Adrenal gland (tissue), 12 donors: ENCODE data around the gene ARF5. TPM values are rescaled to one million over a fixed set of nuclear protein-coding genes. Genes with fewer than 3 reads are reported as not detected.

Experiments
- DNase-seq, 7 donors: peaks; one replicate each; pipeline ENCODE4 v3.0.0-alpha.2; 2019 to 2020
- H3K27ac ChIP-seq, 5 donors: fragments of 200-600 bp; sonication (generic) in 4 of 5; 1 replicate in 3 of 5; 2 replicates in 2 of 5; pipeline versions ENCODE4 v1.5.1 to v1.8.0; 2016 to 2020; ENCODE audit warnings: mild to moderate bottlenecking in 1 of 5
- H3K27me3 ChIP-seq: fragments of 200-600 bp; 2 replicates; pipeline ENCODE4 v1.8.0; 2021
- H3K36me3 ChIP-seq, 2 donors: fragments of 200-600 bp; replicated peaks in 1 of 2; 1 replicate in 1 of 2; 2 replicates in 1 of 2; pipeline versions ENCODE4 v1.5.1 to v1.8.0; 2018 to 2022
- H3K4me1 ChIP-seq, 2 donors: fragments of 200-600 bp; replicated peaks in 1 of 2; 1 replicate in 1 of 2; 2 replicates in 1 of 2; pipeline versions ENCODE4 v1.5.1 to v1.8.0; 2018 to 2021
- H3K4me3 ChIP-seq, 4 donors: fragments of 200-600 bp; sonication (generic) in 3 of 4; one replicate each; pipeline ENCODE4 v1.5.1; 2016 to 2018
- H3K9me3 ChIP-seq, 3 donors: fragments of 200-600 bp; sonication (generic) in 1 of 3; replicated peaks in 1 of 3; 1 replicate in 2 of 3; 2 replicates in 1 of 3; pipeline versions ENCODE4 v1.5.1 to v1.8.0; 2016 to 2021
- CTCF ChIP-seq, 6 experiments: fragments of 450-650 bp in 4 of 6; fragments of 200-600 bp in 2 of 6; sonication (generic) in 1 of 6; IDR thresholded peaks; 1 replicate in 5 of 6; 2 replicates in 1 of 6; pipeline versions ENCODE4 v1.5.1 to v1.8.0; 2016 to 2021; ENCODE audit warnings: antibody characterized with exemption in 6 of 6, mild to moderate bottlenecking in 2 of 6, moderate library complexity in 1 of 6
- POLR2A ChIP-seq, 2 donors: fragments of 450-650 bp; IDR thresholded peaks; one replicate each; pipeline ENCODE4 v1.6.1; 2017; ENCODE audit warnings: antibody characterized with exemption in 2 of 2, mild to moderate bottlenecking in 2 of 2, moderate library complexity in 1 of 2
- WGBS, 4 donors: extraction: QIAGEN DNeasy Blood & Tissue Kit in 2 of 4; methylation state at CpG; one replicate each; pipeline versions ENCODE4 v1.1.5 to v1.1.7; 2013 to 2017; 5-methylcytosine and 5-hydroxymethylcytosine counted together
- intact Hi-C, 2 donors: fragments of 100-400 bp; cut with DNase I; formaldehyde crosslinking; loops; one replicate each; pipeline versions ENCODE4 v1.14.1 to v1.15.0; 2022 to 2023
- polyA plus RNA-seq, 3 donors: library from polyadenylated mRNA; stranded (reverse); fragments of 200-250 nt in 2 of 3; fragments of 350-450 nt in 1 of 3; fragmentation: Illumina TruSeq in 1 of 3; extraction: RNeasy Lipid Tissue Mini Kit (QIAGEN cat#74804) in 1 of 3; gene quantifications; one replicate each; pipeline ENCODE4 v1.2.3, GENCODE V29; 2013 to 2014
- total RNA-seq, 9 donors: library from RNA; depleted of rRNA in 4 of 9; stranded (reverse); fragments of >200 nt in 4 of 9; fragments of 120-200 nt in 1 of 9; fragmentation: NEBNext Ultra II Directional in 1 of 9; extraction: Animal tissue kit (Norgen Biotek cat#: 25700) in 1 of 9; gene quantifications; one replicate each; pipeline versions ENCODE4 v1.1.0 to v1.2.4, GENCODE V29; 2013 to 2023
- donor health status: healthy with polysubstance abuse.
- donor health status: Bipolar disorder and iron deficiency.
- donor health status: DM: yes; HTN: yes; CAD: no.
- donor health status: DM: no; HTN: no; CAD: no.
- donor health status: DM: no; HTN: no; CAD: no.
- donor health status: DM: yes; HTN: yes; CAD: no.

Gene ARF5
- total and polyA plus RNA-seq, 12 donors = 88.7 to 259 (median 115) TPM

- intact Hi-C loops = no loop called here
- Histone ChIP-seq H3K9me3 (no peaks in the 10 kb centered on the region), H3K4me3 (no peak within 1 kb of the TSS), H3K36me3 (no peaks in the 10 kb centered on the region), H3K4me1 (no peaks in the 10 kb centered on the region), H3K27ac (no peak within 1 kb of the TSS), H3K27me3 (peaks cover 20% of the 10 kb centered on the region)
- TF ChIP-seq POLR2A (IDR thresholded peaks at IDR 0.05) = no peak
- 33 to 59% (median 45%) methylated on average over 2 of the region's 2 CpGs for WGBS, 4 donors
- DNase-seq = no peak
Measured at GRCh38 chr7:127618042-127618441, 29.8 kb downstream of the ARF5 start, which contains the start of gene PAX4. Gene PAX4 (minus strand): TSS chr7:127618142. CDS start chr7:127615928, 2,214 bp downstream.

GRCh38 chr7:127618775-127619174 is 30.6 kb downstream of the ARF5 start:
- TF ChIP-seq CTCF (IDR thresholded peaks at IDR 0.05) = no peak

GRCh38 chr7:127619681-127620405 is 31.6 kb downstream of the ARF5 start:
- H3K27me3 ChIP-seq = peaks cover 27% of the 10 kb centered on the region
- intact Hi-C loops = no loop called here
- no peak for DNase-seq
- no peaks in the 10 kb centered on the region for H3K36me3 ChIP-seq
- no peaks in the 10 kb centered on the region for H3K4me1 ChIP-seq
- 5 to 39% (median 8%) methylated on average over 7 to 27 of the region's 27 CpGs for WGBS, 4 donors
- no peak overlapping the region for H3K4me3 ChIP-seq
- H3K9me3 ChIP-seq = no peaks in the 10 kb centered on the region
- H3K27ac ChIP-seq = no peak overlapping the region
- TF ChIP-seq CTCF (IDR thresholded peaks at IDR 0.05) = no peak
- TF ChIP-seq POLR2A (IDR thresholded peaks at IDR 0.05) = no peak

More at GRCh38 chr7:127618775-127619174, 30.6 kb downstream of the ARF5 start:
- intact Hi-C loops = no loop called here
- H3K4me3 ChIP-seq = no peak overlapping the region
- H3K4me1 ChIP-seq = no peaks in the 10 kb centered on the region
- H3K27ac ChIP-seq = no peak overlapping the region
- H3K36me3 ChIP-seq = no peaks in the 10 kb centered on the region
- DNase-seq = no peak
- WGBS, 4 donors = 57 to 83% (median 58%) methylated on average over 1 of the region's 1 CpG
- peaks cover 20% of the 10 kb centered on the region for H3K27me3 ChIP-seq
- no peaks in the 10 kb centered on the region for H3K9me3 ChIP-seq

GRCh38 chr7:127620406-127621233 is 32.4 kb downstream of the ARF5 start:
- TF ChIP-seq POLR2A (IDR thresholded peaks at IDR 0.05) = no peak
- TF ChIP-seq CTCF (IDR thresholded peaks at IDR 0.05) = no peak
- intact Hi-C loops = no loop called here

More at GRCh38 chr7:127620406-127621233, 32.4 kb downstream of the ARF5 start:
- DNase-seq = no peak
- H3K9me3 ChIP-seq = no peaks in the 10 kb centered on the region
- H3K4me3 ChIP-seq = no peak overlapping the region
- WGBS, 4 donors = 1 to 4% (median 2%) methylated on average over 22 to 24 of the region's 24 CpGs
- H3K4me1 ChIP-seq = no peaks in the 10 kb centered on the region
- H3K27me3 ChIP-seq = peaks cover 27% of the 10 kb centered on the region
- H3K27ac ChIP-seq = no peak overlapping the region
- no peaks in the 10 kb centered on the region for H3K36me3 ChIP-seq
